ENCODE measurements around the gene LRRC8B. TPM values are rescaled to one million over a fixed set of nuclear protein-coding genes. Genes with fewer than 3 reads are reported as not detected.

Gene LRRC8B
- total and polyA plus RNA-seq, 2 of the 8 experiments (the other 6 are each of a cell fraction or from before 2014, with no cell fraction given) = 18.4 to 29.2 TPM

- H3K27me3 ChIP-seq (replicated peaks in 1 of 4; ENCODE audit: control insufficient read depth in 3 of 4, extremely low read depth in 1 of 4, insufficient read depth in 3 of 4, low read length in 3 of 4) = no peaks in the 10 kb centered on the region
- H3K27ac ChIP-seq (ENCODE audit: low read depth, low read length) = no peak overlapping the region
- no peak overlapping the region for H3K4me3 ChIP-seq (ENCODE audit: extremely low read depth in 1 of 4, insufficient read depth in 2 of 4, low read depth in 3 of 4, low read length in 4 of 4)
- H3K36me3 ChIP-seq (ENCODE audit: control insufficient read depth in 2 of 4, insufficient read depth in 4 of 4, low read length in 3 of 4) = no peaks in the 10 kb centered on the region
- H2BK20ac ChIP-seq (ENCODE audit: low read length) = no peak overlapping the region
- no peak overlapping the region for H4K5ac ChIP-seq (ENCODE audit: insufficient read length, low read depth, low read length)
- H3K9me3 ChIP-seq (ENCODE audit: insufficient read depth in 2 of 2, low read depth in 1 of 2, low read length in 1 of 2) = no peaks in the 10 kb centered on the region
- no peak overlapping the region for H4K91ac ChIP-seq (replicated peaks; ENCODE audit: insufficient read length, low read length)
- CTCF ChIA-PET (ENCODE audit: partially characterized antibody) = interaction anchor here (1.1 to 3.6 kb wide), 6 partner anchors 11 to 515 kb away, joined by 3 to 23 read pairs (median 4); no protein-coding TSS in a partner anchor
- WGBS, 2 experiments (ENCODE audit: extremely low coverage in 1 of 2, insufficient coverage in 1 of 2, insufficient read length in 1 of 2, insufficient replicate concordance in 2 of 2, low coverage in 1 of 2, low lambda C conversion rate in 2 of 2, missing lambda C conversion rate in 1 of 2) = 88% methylated on average over 6 of the region's 6 CpGs; no CpG with 5 or more reads in 1 of the 2 experiments
- no peak for FAIRE-seq
- no peak overlapping the region for H3K23ac ChIP-seq (ENCODE audit: insufficient read length)
- no peak overlapping the region for H2AFZ ChIP-seq (ENCODE audit: low read length)
- H3K14ac ChIP-seq (ENCODE audit: insufficient read length) = no peak overlapping the region
- H3K18ac ChIP-seq (ENCODE audit: extremely low read depth, low read length) = no peak overlapping the region
- H3K9ac ChIP-seq (replicated peaks in 1 of 4; ENCODE audit: extremely low read depth in 1 of 4, low read depth in 3 of 4, low read length in 3 of 4) = no peak overlapping the region
- H3K79me1 ChIP-seq (ENCODE audit: low read depth, low read length) = no peaks in the 10 kb centered on the region
- no peaks in the 10 kb centered on the region for H3K79me2 ChIP-seq (ENCODE audit: control insufficient read depth in 1 of 2, insufficient read depth in 2 of 2, low read length in 2 of 2)
- H2BK120ac ChIP-seq (replicated peaks; ENCODE audit: low read depth, low read length) = no peak overlapping the region
- no peak overlapping the region for H2AK5ac ChIP-seq (ENCODE audit: low read depth, low read length)
- H2BK12ac ChIP-seq (ENCODE audit: low read depth, low read length) = no peak overlapping the region
- no peak overlapping the region for H3K4me2 ChIP-seq (ENCODE audit: insufficient read depth in 1 of 2, low read depth in 2 of 2, low read length in 2 of 2)
- H2BK5ac ChIP-seq (ENCODE audit: low read depth, low read length) = no peak overlapping the region
- no peaks in the 10 kb centered on the region for H4K20me1 ChIP-seq (replicated peaks in 1 of 2; ENCODE audit: control insufficient read depth in 1 of 2, insufficient read depth in 2 of 2, low read length in 2 of 2)
- H3K4me1 ChIP-seq (replicated peaks in 1 of 4; ENCODE audit: control insufficient read depth in 3 of 4, insufficient read depth in 4 of 4, low read length in 3 of 4) = no peaks in the 10 kb centered on the region
- DNase-seq (ENCODE audit: low read depth in 1 of 2, low spot score in 2 of 2) = no peak
- H3K23me2 ChIP-seq (ENCODE audit: low read depth, low read length) = no peaks in the 10 kb centered on the region; the same call in 1 of the 2 replicates
- H3K56ac ChIP-seq (replicated peaks; ENCODE audit: insufficient read length, low read depth, low read length) = no peak overlapping the region
- POLR2A ChIA-PET (ENCODE audit: partially characterized antibody) = no interaction called here
- H2BK15ac ChIP-seq (ENCODE audit: low read length) = no peak overlapping the region
- H4K8ac ChIP-seq (ENCODE audit: extremely low read depth, insufficient read depth, low read length) = no peak overlapping the region
- no peak overlapping the region for H3K4ac ChIP-seq (replicated peaks; ENCODE audit: insufficient read length, low read depth, low read length)
- TF ChIP-seq NANOG (IDR thresholded peaks at IDR 0.05; ENCODE audit: insufficient read depth, low read depth, low read length, poor library complexity, severe bottlenecking) = no peak
- no peak for TF ChIP-seq GABPA (IDR thresholded peaks at IDR 0.05; ENCODE audit: borderline replicate concordance, insufficient read depth, low read length)
- no peak for TF ChIP-seq ATF2 (IDR thresholded peaks at IDR 0.05; ENCODE audit: low read length)
- TF ChIP-seq E2F6 (IDR thresholded peaks at IDR 0.05) = no peak
- TF ChIP-seq POU5F1 (IDR thresholded peaks at IDR 0.05; ENCODE audit: low read depth, low read length) = no peak
- no peak for TF ChIP-seq HDAC2 (IDR thresholded peaks at IDR 0.05; ENCODE audit: borderline replicate concordance in 1 of 2, low read depth in 2 of 2, low read length in 2 of 2)
- TF ChIP-seq CBX5 (IDR thresholded peaks at IDR 0.05; ENCODE audit: low read depth, low read length) = no peak
- no peak for TF ChIP-seq CBX8 (IDR thresholded peaks at IDR 0.05; ENCODE audit: borderline replicate concordance, low read depth, low read length)
- TF ChIP-seq POLR2AphosphoS5 (IDR thresholded peaks at IDR 0.05; ENCODE audit: low read depth, low read length) = no peak
- no peak for TF ChIP-seq SRF (IDR thresholded peaks at IDR 0.05; ENCODE audit: low read depth, low read length)
- TF ChIP-seq EGR1 (IDR thresholded peaks at IDR 0.05; ENCODE audit: borderline replicate concordance, low read depth, low read length) = no peak
These were observed 25.3 kb upstream of the LRRC8B start for GRCh38 chr1:89499320-89499719.

Data from H1 (cell line).